ENCODE measurements around the gene CCDC82. TPM values are rescaled to one million over a fixed set of nuclear protein-coding genes. Genes with fewer than 3 reads are reported as not detected.
A peak's percentile ranks its signal among the peaks of the same experiment; 100 is the strongest.

Gene CCDC82
- total RNA-seq, 4 donors from 2014 or later = 17.3 to 28.9 (median 24.7) TPM

- WGBS, 2 donors (ENCODE audit: low coverage in 1 of 2) = 50 to 75% methylated on average over 1 of the region's 1 CpG
- peaks cover 0 to 6% of the 10 kb centered on the region in 2 donors for H3K36me3 ChIP-seq
- no peak overlapping the region for H3K4me3 ChIP-seq
- no peaks in the 10 kb centered on the region for H3K9me3 ChIP-seq
- H3K4me1 ChIP-seq = peaks cover 23 to 84% (median 27%) of the 10 kb centered on the region in 3 donors
- TF ChIP-seq POLR2A (IDR thresholded peaks at IDR 0.05) = no peak
- TF ChIP-seq CTCF (IDR thresholded peaks at IDR 0.05) = no peak
- no peak for TF ChIP-seq EP300 (IDR thresholded peaks at IDR 0.05)
- TF ChIP-seq POLR2AphosphoS5 (IDR thresholded peaks at IDR 0.05) = no peak
- H3K27ac ChIP-seq = peak overlapping the region in 1 of 4 donors; percentile 49
- no peak for ATAC-seq
- H3K27me3 ChIP-seq = no peaks in the 10 kb centered on the region
Observed at GRCh38 chr11:96315476-96315875, 74.2 kb downstream of the CCDC82 start.

DNA sequence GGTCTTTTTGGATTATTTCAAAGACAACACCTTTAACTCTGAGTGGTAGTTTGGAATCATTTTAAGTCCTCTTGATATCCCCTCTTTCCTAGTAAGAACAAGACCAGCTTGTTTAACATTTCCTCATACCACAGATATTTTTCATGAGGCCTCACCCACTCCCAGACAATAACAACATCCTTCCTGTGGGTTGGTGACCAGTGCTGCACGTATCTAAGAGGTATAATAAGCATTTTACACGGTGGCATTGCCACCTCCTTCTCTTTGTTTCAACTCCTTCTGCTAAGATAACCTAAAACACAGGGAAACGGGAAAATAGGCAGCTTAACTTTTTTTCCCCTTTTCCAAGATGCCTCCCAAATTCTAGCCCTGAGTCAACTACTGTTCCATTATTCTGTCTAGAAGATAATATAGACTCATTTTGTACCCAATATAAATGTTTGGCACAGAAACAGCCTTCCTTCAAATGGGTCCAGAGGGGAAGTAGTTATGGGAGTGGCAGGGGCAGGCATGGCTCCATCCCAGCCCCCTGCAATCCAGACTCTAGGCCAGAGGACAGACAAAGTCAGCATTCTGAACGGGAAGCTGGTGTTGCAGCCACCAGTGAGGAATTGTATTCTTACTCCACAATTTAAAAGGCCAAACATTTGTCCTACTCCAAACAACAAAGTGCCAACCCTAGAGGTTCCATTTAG lies 75.2 kb downstream of the CCDC82 start:
- Histone ChIP-seq H3K4me1 (peaks cover 21 to 88% (median 27%) of the 10 kb centered on the region in 3 donors), H3K36me3 (peaks cover 0 to 6% of the 10 kb centered on the region in 2 donors), H3K4me3 (no peak overlapping the region), H3K27me3 (no peaks in the 10 kb centered on the region), H3K27ac (peak overlapping the region in 3 of 4 donors; percentile 24 to 58 (median 49)), H3K9me3 (no peaks in the 10 kb centered on the region)
- WGBS, 2 donors (ENCODE audit: low coverage in 1 of 2) = 24 to 45% methylated on average over 2 to 4 of the region's 4 CpGs
- peak; percentile 69 for ATAC-seq
- TF ChIP-seq CTCF (IDR thresholded peaks at IDR 0.05) (no peak), POLR2A (IDR thresholded peaks at IDR 0.05) (no peak), POLR2AphosphoS5 (IDR thresholded peaks at IDR 0.05) (no peak), EP300 (IDR thresholded peaks at IDR 0.05) (no peak)

DNA sequence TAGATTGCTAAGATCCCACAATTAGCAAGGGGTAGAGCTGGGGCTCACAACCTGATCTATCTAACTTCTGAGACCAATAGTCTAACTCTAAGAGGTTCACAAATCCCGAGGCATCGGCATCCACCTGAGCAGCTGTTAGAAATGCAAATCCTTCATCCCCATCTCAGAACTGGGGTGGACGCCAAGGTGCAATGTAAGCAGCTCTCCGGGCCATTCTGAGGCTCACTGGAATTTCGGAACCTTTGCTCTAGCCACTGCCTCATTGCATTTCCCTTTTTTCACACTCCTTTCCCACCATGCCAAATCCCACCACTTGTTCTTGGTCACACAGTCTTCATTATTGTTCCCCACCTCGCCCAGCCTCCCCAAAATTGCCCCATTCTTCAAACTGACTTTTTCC lies 76.5 kb downstream of the CCDC82 start:
- no peak for ATAC-seq
- TF ChIP-seq POLR2A (IDR thresholded peaks at IDR 0.05) = no peak
- no peak for TF ChIP-seq CTCF (IDR thresholded peaks at IDR 0.05)
- TF ChIP-seq POLR2AphosphoS5 (IDR thresholded peaks at IDR 0.05) = no peak
- no peak for TF ChIP-seq EP300 (IDR thresholded peaks at IDR 0.05)
- Histone ChIP-seq H3K4me3 (no peak overlapping the region), H3K27me3 (no peaks in the 10 kb centered on the region), H3K9me3 (no peaks in the 10 kb centered on the region), H3K36me3 (peaks cover 0 to 6% of the 10 kb centered on the region in 2 donors), H3K27ac (peak overlapping the region in 1 of 4 donors; percentile 2), H3K4me1 (peaks cover 26 to 93% (median 27%) of the 10 kb centered on the region in 3 donors)
- WGBS, 2 donors (ENCODE audit: low coverage in 1 of 2) = 66 to 79% methylated on average over 5 to 6 of the region's 6 CpGs

- H3K27ac ChIP-seq = peak overlapping the region; percentile 51 to 61 (median 56)
- no peak for ATAC-seq
- no peak overlapping the region for H3K4me3 ChIP-seq
- H3K4me1 ChIP-seq = peaks cover 33 to 92% (median 39%) of the 10 kb centered on the region in 3 donors
- 40% methylated on average over 2 of the region's 2 CpGs for WGBS, 2 donors (ENCODE audit: low coverage in 1 of 2)
- no peaks in the 10 kb centered on the region for H3K27me3 ChIP-seq
- TF ChIP-seq POLR2A (IDR thresholded peaks at IDR 0.05) (no peak), POLR2AphosphoS5 (IDR thresholded peaks at IDR 0.05) (peak; percentile 20), CTCF (IDR thresholded peaks at IDR 0.05) (no peak)
- no peaks in the 10 kb centered on the region for H3K9me3 ChIP-seq
- no peaks in the 10 kb centered on the region for H3K36me3 ChIP-seq
Observed at GRCh38 chr11:96311120-96311568, 78.6 kb downstream of the CCDC82 start.

DNA sequence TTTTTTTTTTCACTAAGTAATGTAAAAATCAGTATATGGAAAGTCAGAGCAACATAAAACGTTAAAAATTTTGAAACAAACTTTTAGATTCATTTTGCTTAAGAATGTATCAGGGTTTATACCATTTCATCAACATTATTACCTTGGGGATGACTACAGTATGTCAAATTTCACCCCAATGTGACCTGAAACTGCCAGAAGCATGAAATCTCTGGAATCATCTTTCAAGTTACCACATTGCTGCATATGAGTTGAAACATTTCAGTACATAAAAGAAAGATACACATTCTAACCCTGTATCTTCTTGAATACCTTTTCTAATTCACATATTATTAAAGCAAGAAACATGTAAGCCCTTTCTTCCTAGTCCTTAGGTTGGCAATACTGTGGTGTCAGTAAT lies 79.5 kb downstream of the CCDC82 start:
- 71 to 76% methylated on average over 1 of the region's 1 CpG for WGBS, 2 donors (ENCODE audit: low coverage in 1 of 2)
- H3K4me3 ChIP-seq = no peak overlapping the region
- no peak for TF ChIP-seq POLR2A (IDR thresholded peaks at IDR 0.05)
- TF ChIP-seq EP300 (IDR thresholded peaks at IDR 0.05) = no peak
- ATAC-seq = no peak
- no peaks in the 10 kb centered on the region for H3K9me3 ChIP-seq
- peak overlapping the region in 2 of 4 donors; percentile 51 to 54 for H3K27ac ChIP-seq
- H3K4me1 ChIP-seq = peaks cover 36 to 92% (median 42%) of the 10 kb centered on the region in 3 donors
- H3K36me3 ChIP-seq = no peaks in the 10 kb centered on the region
- H3K27me3 ChIP-seq = no peaks in the 10 kb centered on the region
